Fibroblast of the aortic adventitia (primary cell): ENCODE data around the gene ME2. TPM values are rescaled to one million over a fixed set of nuclear protein-coding genes. Genes with fewer than 3 reads are reported as not detected.

ENCODE experiments used
- DNase-seq: peaks from one replicate; pipeline ENCODE4 v3.0.0-alpha.2; 2010; ENCODE audit warnings: low read depth
- H3K4me3 ChIP-seq: 2 replicates; pipeline ENCODE4 v1.5.1; 2011; ENCODE audit warnings: low read depth, mild to moderate bottlenecking, control low read depth, low read length, moderate library complexity
- CTCF ChIP-seq: IDR thresholded peaks from 2 replicates; pipeline ENCODE4 v1.5.1; 2011; ENCODE audit warnings: mild to moderate bottlenecking, low read length, control low read depth, inconsistent platforms; ENCODE audit not compliant: insufficient read depth
- total RNA-seq: library from RNA; depleted of rRNA; stranded (reverse); fragments of >200 nt; gene quantifications from 2 replicates; pipeline ENCODE4 v1.2.3, GENCODE V29; 2012; ENCODE audit warnings: low replicate concordance

Gene ME2
- total RNA-seq, 1 donor = 48.6 TPM

- no peak overlapping the region for H3K4me3 ChIP-seq
- peak; percentile 48 for DNase-seq
Measured at GRCh38 chr18:50947899-50948298, 69.0 kb downstream of the ME2 start.

GRCh38 chr18:50949185-50949584 is 70.3 kb downstream of the ME2 start:
- TF ChIP-seq CTCF = no peak
- no peak overlapping the region for H3K4me3 ChIP-seq
- DNase-seq = no peak

More at GRCh38 chr18:50947899-50948298, 69.0 kb downstream of the ME2 start:
- TF ChIP-seq CTCF = no peak

- H3K4me3 ChIP-seq = no peak overlapping the region
- no peak for TF ChIP-seq CTCF
- DNase-seq = no peak
Measured at GRCh38 chr18:50950626-50951025, 71.7 kb downstream of the ME2 start.

GRCh38 chr18:50953822-50954221 is 74.9 kb downstream of the ME2 start:
- no peak for TF ChIP-seq CTCF
- no peak overlapping the region for H3K4me3 ChIP-seq
- DNase-seq = no peak

- H3K4me3 ChIP-seq = no peak overlapping the region
- no peak for TF ChIP-seq CTCF
- DNase-seq = no peak
Measured at GRCh38 chr18:50955253-50955652, 76.3 kb downstream of the ME2 start.

- DNase-seq = no peak
- no peak overlapping the region for H3K4me3 ChIP-seq
- TF ChIP-seq CTCF = no peak
Measured at GRCh38 chr18:50956116-50956515, 77.2 kb downstream of the ME2 start.

GRCh38 chr18:50961974-50962373 is 83.1 kb downstream of the ME2 start:
- DNase-seq = no peak
- H3K4me3 ChIP-seq = no peak overlapping the region
- TF ChIP-seq CTCF = no peak
